SK-N-SH (cell line): ENCODE measurements around the gene SERBP1. TPM values are rescaled to one million over a fixed set of nuclear protein-coding genes. Genes with fewer than 3 reads are reported as not detected.

ENCODE experiments used
- CTCF ChIA-PET: fragments of 300-600, 350-600 bp; formaldehyde crosslinking; extraction: SDS; loops from one replicate; lab custom pipeline; 2021; lab: Yijun Ruan, JAX
- POLR2A ChIA-PET: fragments of 350-600 bp; sonication (Branson Sonifier 250); formaldehyde crosslinking; extraction: SDS; loops from one replicate; lab custom pipeline; 2020; ENCODE audit warnings: antibody characterized with exemption, inconsistent platforms; lab: Yijun Ruan, JAX
- DNase-seq: peaks from one replicate; pipeline ENCODE4 v3.0.0; 2012
- H2AFZ ChIP-seq: fragments of 200-600 bp; sonication (generic); 2 replicates; pipeline ENCODE4 v1.8.1; 2016; ENCODE audit warnings: antibody characterized with exemption, mild to moderate bottlenecking, low read depth
- H3F3A ChIP-seq: fragments of 200-600 bp; sonication (generic); replicated peaks from 2 replicates; pipeline ENCODE3; 2016; ENCODE audit warnings: antibody characterized with exemption, mild to moderate bottlenecking; ENCODE audit not compliant: insufficient read depth
- H3K27ac ChIP-seq, 2 experiments: fragments of 200-500 bp in 1 of 2; fragments of 200-600 bp in 1 of 2; sonication (Bioruptor generic) in 1 of 2; sonication (generic), shearing (Covaris generic) in 1 of 2; 2 replicates each; pipeline versions ENCODE4 v1.5.1 to v1.6.1; 2014 to 2016; ENCODE audit warnings: low read depth in 2 of 2, inconsistent platforms in 1 of 2, low read length in 1 of 2, mild to moderate bottlenecking in 1 of 2, mixed read lengths in 1 of 2
- H3K27me3 ChIP-seq: fragments of 200-600 bp; sonication (generic), shearing (Covaris generic); 2 replicates; pipeline ENCODE4 v1.6.1; 2016; ENCODE audit warnings: mixed run types; ENCODE audit not compliant: insufficient read depth
- H3K36me3 ChIP-seq, 2 experiments: fragments of 200-500 bp in 1 of 2; fragments of 200-600 bp in 1 of 2; sonication (Bioruptor generic) in 1 of 2; sonication (generic) in 1 of 2; replicated peaks in 1 of 2; 2 replicates each; pipeline versions ENCODE3 to v1.5.1; 2014 to 2016; ENCODE audit warnings: low read length in 1 of 2, mild to moderate bottlenecking in 1 of 2; ENCODE audit not compliant: insufficient read depth in 2 of 2, control insufficient read depth in 1 of 2
- H3K4me1 ChIP-seq, 2 experiments: fragments of 200-500 bp in 1 of 2; fragments of 200-600 bp in 1 of 2; sonication (Bioruptor generic) in 1 of 2; sonication (generic), shearing (Covaris generic) in 1 of 2; 2 replicates each; pipeline versions ENCODE4 v1.5.1 to v1.6.1; 2014 to 2016; ENCODE audit warnings: low read depth in 1 of 2, low read length in 1 of 2, mixed run types in 1 of 2; ENCODE audit not compliant: insufficient read depth in 2 of 2, control insufficient read depth in 1 of 2
- H3K4me2 ChIP-seq: fragments of 200-600 bp; sonication (generic), shearing (Covaris generic); 2 replicates; pipeline ENCODE4 v1.6.1; 2017; ENCODE audit warnings: mixed run types
- H3K4me3 ChIP-seq, 2 experiments: fragments of 200-500 bp in 1 of 2; fragments of 200-600 bp in 1 of 2; sonication (Bioruptor generic) in 1 of 2; sonication (generic), shearing (Covaris generic) in 1 of 2; 2 replicates each; pipeline versions ENCODE4 v1.5.1 to v1.8.1; 2014 to 2016; ENCODE audit warnings: low read depth in 2 of 2, inconsistent platforms in 1 of 2, low read length in 1 of 2, mild to moderate bottlenecking in 1 of 2, mixed read lengths in 1 of 2, moderate library complexity in 1 of 2
- H3K79me2 ChIP-seq: fragments of 200-600 bp; sonication (generic); 2 replicates; pipeline ENCODE4 v1.8.1; 2017; ENCODE audit warnings: mild to moderate bottlenecking; ENCODE audit not compliant: insufficient read depth
- H3K9ac ChIP-seq: fragments of 200-600 bp; sonication (generic); 2 replicates; pipeline ENCODE4 v1.6.1; 2017; ENCODE audit warnings: mixed run types
- H3K9me2 ChIP-seq: fragments of 200-600 bp; sonication (generic); 2 replicates; pipeline ENCODE4 v1.6.1; 2017; ENCODE audit warnings: mixed run types
- H3K9me3 ChIP-seq: fragments of 200-600 bp; sonication (generic); 2 replicates; pipeline ENCODE4 v1.6.1; 2017; ENCODE audit warnings: mixed run types, mild to moderate bottlenecking, moderate library complexity
- H4K20me1 ChIP-seq: fragments of 200-600 bp; sonication (generic); 2 replicates; pipeline ENCODE4 v1.6.1; 2017; ENCODE audit warnings: mild to moderate bottlenecking, mixed run types; ENCODE audit not compliant: insufficient read depth
- CTCF ChIP-seq: fragments of 200-600 bp; sonication (generic); IDR thresholded peaks from 2 replicates; pipeline ENCODE4 v1.6.1; 2017; ENCODE audit warnings: antibody characterized with exemption, mild to moderate bottlenecking, moderate library complexity
- FOSL2 ChIP-seq: IDR thresholded peaks from 2 replicates; pipeline ENCODE4 v1.4.0; 2012; ENCODE audit warnings: low read depth, mild to moderate bottlenecking, moderate library complexity, borderline replicate concordance
- FOXJ3 ChIP-seq: sonication (generic); formaldehyde crosslinking; IDR thresholded peaks from 2 replicates; pipeline ENCODE4 v1.5.1; 2020; ENCODE audit warnings: mild to moderate bottlenecking, missing genetic modification reagents
- GABPA ChIP-seq: IDR thresholded peaks from 2 replicates; pipeline ENCODE4 v1.4.0; 2012; ENCODE audit warnings: low read depth, mild to moderate bottlenecking
- MEF2A ChIP-seq: IDR thresholded peaks from 2 replicates; pipeline ENCODE4 v1.4.0; 2012; ENCODE audit warnings: low read depth, borderline replicate concordance
- NFIC ChIP-seq: IDR thresholded peaks from 2 replicates; pipeline ENCODE4 v1.4.0; 2012; ENCODE audit warnings: borderline replicate concordance
- PBX3 ChIP-seq: IDR thresholded peaks from 2 replicates; pipeline ENCODE4; 2012
- RAD21 ChIP-seq: IDR thresholded peaks from 2 replicates; pipeline ENCODE4 v1.6.1; 2012; ENCODE audit warnings: mild to moderate bottlenecking, low read length
- SMC3 ChIP-seq: IDR thresholded peaks from 2 replicates; pipeline ENCODE4 v1.6.1; 2012; ENCODE audit warnings: low read depth, low read length, improper control_type of control experiment
- TCF12 ChIP-seq: IDR thresholded peaks from 2 replicates; pipeline ENCODE4 v1.4.0; 2012
- WGBS: methylation state at CpG from one replicate; pipeline ENCODE4 v1.1.6; 2017; ENCODE audit warnings: low lambda C conversion rate; 5-methylcytosine and 5-hydroxymethylcytosine counted together
- polyA plus RNA-seq, 3 experiments: library from polyadenylated mRNA; depleted of rRNA; stranded (reverse); fragments of >200 nt; gene quantifications; 2 replicates each; pipeline ENCODE4 v1.2.3, GENCODE V29; 2012

Gene SERBP1
- polyA plus RNA-seq, 1 of the 3 experiments (the other 2 are of a cell fraction), result 194 TPM

- Histone ChIP-seq H3K36me3 (no peaks in the 10 kb centered on the region), H4K20me1 (no peaks in the 10 kb centered on the region), H3K9me2 (no peaks in the 10 kb centered on the region), H3F3A (peaks cover 18% of the 10 kb centered on the region), H3K4me3 (no peak overlapping the region), H3K79me2 (no peaks in the 10 kb centered on the region), H3K27me3 (no peaks in the 10 kb centered on the region), H3K4me1 (no peaks in the 10 kb centered on the region), H3K9ac (no peak overlapping the region), H3K9me3 (no peaks in the 10 kb centered on the region), H3K4me2 (no peak overlapping the region), H3K27ac (no peak overlapping the region), H2AFZ (no peak overlapping the region)
- ChIA-PET POLR2A (no interaction called here), CTCF (interaction anchor here (1.2 to 1.7 kb wide), 2 partner anchors 23 to 25 kb away, joined by 3 to 4 read pairs; no protein-coding TSS in a partner anchor)
- no peak for DNase-seq
- no peak for TF ChIP-seq MEF2A
- TF ChIP-seq TCF12, result no peak
- no peak for TF ChIP-seq RAD21
- no peak for TF ChIP-seq SMC3
- no peak for TF ChIP-seq FOSL2
- TF ChIP-seq GABPA, result no peak
- no peak for TF ChIP-seq PBX3
- no peak for TF ChIP-seq CTCF
- TF ChIP-seq FOXJ3, result no peak
- 90% methylated on average over 9 of the region's 12 CpGs for WGBS
Observed at GRCh38 chr1:67393240-67393639, 37.0 kb downstream of the SERBP1 start.

- peak overlapping the region; percentile 15; the same call in 1 of the 2 replicates for H3K4me2 ChIP-seq
- no peaks in the 10 kb centered on the region for H3K79me2 ChIP-seq
- DNase-seq, result no peak
- H3K9ac ChIP-seq, result no peak overlapping the region
- H3K9me2 ChIP-seq, result no peaks in the 10 kb centered on the region
- CTCF ChIA-PET, result interaction anchor here (1.5 kb wide), 1 partner anchor 134 kb away, joined by 3 read pairs; no protein-coding TSS in a partner anchor
- no peaks in the 10 kb centered on the region for H3K4me1 ChIP-seq
- POLR2A ChIA-PET, result no interaction called here
- TF ChIP-seq TCF12 (peak; percentile 48), FOXJ3 (no peak), NFIC (peak; percentile 72), FOSL2 (peak; percentile 29; the same call in 1 of the 2 replicates), PBX3 (peak; percentile 16; the same call in 1 of the 2 replicates)
- no peaks in the 10 kb centered on the region for H3K9me3 ChIP-seq
- H3K27ac ChIP-seq, result peak overlapping the region in 1 of 2 experiments; percentile 71; a peak in 2 of 4 replicates
- H2AFZ ChIP-seq, result peak overlapping the region; percentile 29; the same call in 1 of the 2 replicates
- 58% methylated on average over 3 of the region's 3 CpGs for WGBS
- H3F3A ChIP-seq, result peaks cover 18% of the 10 kb centered on the region
- no peaks in the 10 kb centered on the region for H3K27me3 ChIP-seq
- peaks cover 0 to 9% of the 10 kb centered on the region in 2 experiments for H3K36me3 ChIP-seq
- no peak overlapping the region for H3K4me3 ChIP-seq
- no peaks in the 10 kb centered on the region for H4K20me1 ChIP-seq
Observed at GRCh38 chr1:67390041-67390887, 39.9 kb downstream of the SERBP1 start.
